GM18502 (cell line): Measurements from ENCODE around the gene CATSPERZ.
"Not testable (repeated sequence)": the region's sequence is repeated elsewhere in the genome, so short reads cannot be mapped to it uniquely, and the experiment has no call there.

Experiments
- ATAC-seq: cut with Tn5 transposase; IDR thresholded peaks from one replicate; pipeline ENCODE4 v1.9.1; 2021; ENCODE audit warnings: mild to moderate bottlenecking; ENCODE audit not compliant: unreplicated experiment, poor library complexity

Gene CATSPERZ

DNA sequence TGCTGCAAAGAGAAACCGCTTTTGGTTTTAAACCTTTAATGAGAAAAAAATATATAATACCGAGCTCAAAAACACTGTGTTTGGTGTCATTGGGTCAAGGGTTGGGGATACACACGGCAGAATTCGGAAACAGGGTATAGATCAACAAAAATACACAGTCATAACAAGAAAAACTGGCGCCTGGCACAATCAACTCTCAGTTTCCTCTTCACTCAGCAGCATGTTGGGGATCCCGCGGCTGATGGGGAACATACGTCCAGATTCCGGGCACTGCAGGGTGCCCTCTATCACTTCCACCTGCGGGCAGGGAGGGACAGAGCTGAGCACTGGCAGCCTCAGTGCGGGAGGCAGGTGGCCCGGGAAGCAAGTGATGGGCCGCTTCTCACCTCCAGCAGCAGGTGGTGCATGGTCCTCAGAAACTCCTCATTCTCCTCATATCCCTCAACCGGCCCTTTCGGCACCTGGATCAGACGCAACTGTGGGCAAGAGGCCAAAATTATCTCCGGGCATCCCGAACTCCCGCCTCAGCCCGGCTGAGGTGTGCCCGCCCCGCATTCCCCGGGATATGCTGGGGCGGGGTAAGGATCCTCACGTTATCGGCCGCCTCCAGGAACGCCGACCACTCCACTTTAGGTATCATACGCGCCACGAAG lies 16.6 kb downstream of the CATSPERZ start:
- peak; percentile 13 for ATAC-seq

DNA sequence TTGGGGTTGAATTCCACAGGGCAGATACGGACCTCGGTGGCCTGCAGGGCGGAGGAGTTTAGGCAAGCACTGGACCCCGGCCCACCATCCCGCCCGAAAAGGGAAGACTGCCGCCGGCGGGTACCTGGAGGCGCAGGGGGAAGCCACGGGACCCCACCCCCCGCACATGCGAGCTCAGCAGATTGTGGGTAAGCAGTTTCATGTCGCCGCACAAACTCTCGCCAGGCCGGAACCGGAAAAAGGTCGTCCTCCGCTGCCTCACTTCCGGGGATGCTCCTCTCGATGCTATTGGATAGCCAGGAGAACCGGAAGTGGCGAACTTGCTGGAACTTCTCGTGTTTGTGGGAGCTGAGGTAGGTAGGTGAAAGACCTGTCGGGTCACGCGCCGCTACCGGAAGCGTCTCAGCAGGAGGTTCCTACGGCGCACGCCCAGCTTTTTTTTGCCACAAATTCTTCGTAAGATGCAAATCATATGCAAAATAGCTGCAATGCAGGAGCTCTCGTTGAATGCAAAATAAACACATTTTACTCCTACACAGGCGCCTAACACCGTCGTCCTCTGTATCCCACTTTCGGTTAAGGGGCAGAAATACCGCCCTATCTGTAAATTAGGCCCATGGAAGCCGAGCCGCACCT lies 17.3 kb downstream of the CATSPERZ start, which contains the start of gene TRMT112:
Gene TRMT112 (minus strand): TSS at position 235 of the 636 bp plus-strand sequence. CDS start 33 bp downstream, at position 202.
- ATAC-seq: peak; percentile 60

DNA sequence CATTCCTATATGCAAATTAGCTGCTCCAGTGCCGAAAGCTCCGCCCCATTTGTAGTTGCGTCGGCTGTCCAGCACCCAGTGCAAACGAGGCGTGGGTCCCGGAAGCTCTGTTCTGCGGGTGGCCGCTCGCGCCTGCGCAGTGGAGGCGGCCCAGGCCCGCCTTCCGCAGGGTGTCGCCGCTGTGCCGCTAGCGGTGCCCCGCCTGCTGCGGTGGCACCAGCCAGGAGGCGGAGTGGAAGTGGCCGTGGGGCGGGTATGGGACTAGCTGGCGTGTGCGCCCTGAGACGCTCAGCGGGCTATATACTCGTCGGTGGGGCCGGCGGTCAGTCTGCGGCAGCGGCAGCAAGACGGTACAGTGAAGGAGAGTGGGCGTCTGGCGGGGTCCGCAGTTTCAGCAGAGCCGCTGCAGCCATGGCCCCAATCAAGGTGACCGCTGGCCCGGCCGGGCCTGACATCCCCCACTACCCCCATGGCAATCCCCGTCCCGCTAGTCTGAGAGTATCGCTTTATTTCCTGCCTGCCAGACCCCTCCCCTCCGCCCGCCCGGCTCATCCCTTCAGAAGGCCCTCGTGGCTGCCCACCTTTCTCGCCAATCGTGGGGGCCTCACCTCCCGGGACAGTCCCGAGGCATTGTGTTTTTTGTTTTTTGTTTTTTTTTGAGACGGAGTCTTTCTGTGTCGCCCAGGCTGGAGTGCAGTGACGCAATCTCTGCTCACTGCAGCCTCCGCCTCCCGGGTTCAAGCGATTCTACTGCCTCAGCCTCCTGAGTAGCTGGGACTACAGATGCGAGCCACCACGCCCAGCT lies 18.0 kb downstream of the CATSPERZ start, which contains the start of gene PRDX5:
Gene PRDX5 (plus strand): TSS at position 161 of the 805 bp plus-strand sequence. CDS start 95 bp downstream, at position 256.
- peak; percentile 75 for ATAC-seq

DNA sequence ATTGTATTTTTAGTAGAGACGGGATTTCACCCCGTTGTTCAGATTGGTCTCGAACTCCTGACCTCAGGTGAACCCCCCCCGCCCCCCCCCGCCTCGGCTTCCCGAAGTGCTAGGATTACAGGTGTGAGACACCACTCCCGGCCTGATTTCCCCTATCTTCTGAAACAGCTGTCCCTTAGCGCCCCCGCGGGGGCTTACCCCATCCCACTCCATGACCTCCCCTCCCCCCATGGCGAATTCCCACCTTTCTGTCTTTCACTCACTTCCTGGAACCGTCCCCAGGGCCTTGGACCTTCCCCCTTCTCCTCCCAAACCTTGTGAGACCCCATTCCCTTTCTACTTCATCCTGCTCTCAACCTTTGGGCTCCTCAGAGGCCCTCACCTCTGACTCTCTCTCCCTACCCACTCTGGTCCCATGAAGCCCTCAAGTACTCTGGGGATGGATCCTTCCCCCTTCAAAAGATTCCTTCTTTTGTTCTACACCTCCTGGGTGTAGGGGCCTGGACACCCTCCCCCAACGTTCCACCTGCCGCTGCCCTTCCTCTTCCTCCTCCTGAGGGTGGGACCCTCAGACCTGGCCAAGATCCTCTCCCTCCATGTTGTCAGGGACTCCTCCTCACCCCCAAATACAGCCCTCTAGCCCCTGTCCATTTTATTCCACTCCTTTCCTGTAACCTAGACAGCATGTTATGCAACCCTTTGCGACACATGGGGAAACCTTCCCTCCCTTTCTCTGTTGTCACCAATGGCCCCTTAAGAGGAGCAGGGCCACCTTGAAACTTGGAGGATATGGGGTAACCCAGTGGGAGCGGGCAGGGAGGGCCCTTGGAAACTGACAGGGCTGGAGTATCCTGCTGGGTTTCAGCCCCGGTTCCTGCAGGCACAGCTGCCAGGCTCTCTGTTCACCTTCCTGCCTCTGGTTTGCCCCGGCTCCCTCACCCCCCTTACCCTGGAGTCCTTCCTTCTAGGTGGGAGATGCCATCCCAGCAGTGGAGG lies 18.9 kb downstream of the CATSPERZ start:
- no peak for ATAC-seq

DNA sequence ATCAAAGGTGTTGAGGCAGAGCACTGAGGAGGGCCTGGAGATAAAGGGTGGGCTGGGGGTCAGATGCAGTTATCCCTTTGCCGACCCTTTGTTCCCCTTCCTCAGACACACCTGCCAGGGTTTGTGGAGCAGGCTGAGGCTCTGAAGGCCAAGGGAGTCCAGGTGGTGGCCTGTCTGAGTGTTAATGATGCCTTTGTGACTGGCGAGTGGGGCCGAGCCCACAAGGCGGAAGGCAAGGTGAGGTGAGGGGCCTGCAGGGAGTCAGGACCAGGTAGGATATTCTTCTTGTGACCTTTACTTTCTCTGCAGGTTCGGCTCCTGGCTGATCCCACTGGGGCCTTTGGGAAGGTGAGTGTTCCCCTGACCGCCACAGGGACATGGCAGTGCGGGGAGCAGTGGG lies 20.4 kb downstream of the CATSPERZ start:
- ATAC-seq: no peak

DNA sequence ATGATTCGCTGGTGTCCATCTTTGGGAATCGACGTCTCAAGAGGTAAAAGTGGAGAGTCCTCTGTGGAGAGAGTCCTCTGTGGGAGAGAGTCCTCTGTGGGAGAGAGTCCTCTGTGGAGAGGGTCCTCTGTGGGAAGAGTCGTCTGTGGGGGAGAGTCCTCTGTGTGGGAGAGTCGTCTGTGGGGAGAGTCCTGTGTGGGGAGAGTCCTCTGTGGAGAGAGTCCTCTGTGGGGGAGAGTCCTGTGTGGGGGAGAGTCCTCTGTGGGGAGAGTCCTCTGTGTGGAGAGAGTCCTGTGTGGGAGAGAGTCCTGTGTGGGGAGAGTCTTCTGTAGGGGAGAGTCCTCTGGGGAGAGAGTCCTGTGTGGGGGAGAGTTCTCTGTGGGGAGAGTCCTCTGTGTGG lies 20.9 kb downstream of the CATSPERZ start:
- ATAC-seq: no peak

DNA sequence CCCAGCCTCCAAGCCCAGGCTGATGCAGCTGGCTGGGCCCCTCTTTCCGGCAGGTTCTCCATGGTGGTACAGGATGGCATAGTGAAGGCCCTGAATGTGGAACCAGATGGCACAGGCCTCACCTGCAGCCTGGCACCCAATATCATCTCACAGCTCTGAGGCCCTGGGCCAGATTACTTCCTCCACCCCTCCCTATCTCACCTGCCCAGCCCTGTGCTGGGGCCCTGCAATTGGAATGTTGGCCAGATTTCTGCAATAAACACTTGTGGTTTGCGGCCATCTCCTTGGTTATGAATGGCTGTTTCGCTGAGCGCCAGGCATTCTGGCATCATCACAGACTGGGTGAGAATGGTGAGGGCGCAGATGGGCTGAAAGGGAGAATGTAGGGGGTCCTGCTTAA lies 21.4 kb downstream of the CATSPERZ start:
- no peak for ATAC-seq

DNA sequence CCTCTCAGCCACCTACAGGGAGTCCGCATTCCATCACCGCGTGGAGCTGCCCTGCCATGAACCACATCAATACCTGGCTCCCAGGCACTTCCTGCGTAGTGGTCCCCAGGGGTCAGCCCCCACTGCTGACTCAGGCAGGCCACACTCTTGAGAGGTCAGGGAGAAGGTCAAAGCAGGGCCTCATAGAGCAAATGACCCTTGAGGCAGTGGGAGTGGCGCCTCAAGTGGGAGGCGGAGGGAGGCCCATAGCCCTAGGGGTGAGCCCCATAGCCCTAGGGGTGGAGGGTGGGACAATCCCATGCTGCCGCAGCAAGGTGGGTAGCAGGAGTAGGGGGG lies 22.7 kb downstream of the CATSPERZ start:
- no peak for ATAC-seq

DNA sequence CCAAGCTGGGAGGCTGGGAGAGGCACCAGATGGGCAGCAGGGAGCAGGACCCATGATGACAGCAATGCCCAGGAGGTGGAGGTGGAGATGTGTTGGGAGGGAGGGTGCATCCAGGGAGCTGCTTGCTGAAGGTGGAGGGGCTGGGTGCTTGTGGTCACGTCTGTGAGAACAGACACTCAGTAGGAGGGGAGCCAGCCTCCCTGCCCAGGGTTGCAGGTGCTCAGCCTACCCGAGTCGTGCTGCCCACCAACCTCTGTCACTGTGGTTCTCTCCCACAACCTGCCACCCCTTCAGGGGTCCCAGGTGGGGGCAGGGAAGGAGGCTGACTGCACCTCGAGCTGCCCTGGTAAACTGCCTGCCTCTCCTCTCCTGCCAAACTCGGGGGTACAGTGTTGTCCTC lies 23.2 kb downstream of the CATSPERZ start:
- ATAC-seq: no peak

DNA sequence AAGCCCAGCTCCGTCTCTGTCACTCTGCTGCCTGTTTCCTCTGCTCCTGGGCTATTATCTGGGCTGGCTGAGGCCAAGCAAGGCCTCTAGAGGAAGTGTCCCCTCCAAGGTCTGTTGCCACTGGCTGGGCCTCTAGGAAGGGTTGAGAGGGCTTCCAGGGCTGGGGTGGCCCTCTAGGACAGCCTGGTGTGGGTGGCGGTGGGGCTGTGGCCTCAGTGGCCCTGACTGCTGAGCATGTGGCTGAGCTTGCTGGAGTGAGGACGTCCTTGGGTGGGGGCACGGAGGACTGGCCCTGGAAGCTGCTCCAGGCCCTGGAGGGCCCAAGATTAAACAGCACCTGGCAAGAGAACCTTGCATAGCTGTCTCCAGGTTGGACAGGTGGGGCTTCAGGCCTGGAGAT lies 23.8 kb downstream of the CATSPERZ start:
- ATAC-seq: not testable (repeated sequence)

DNA sequence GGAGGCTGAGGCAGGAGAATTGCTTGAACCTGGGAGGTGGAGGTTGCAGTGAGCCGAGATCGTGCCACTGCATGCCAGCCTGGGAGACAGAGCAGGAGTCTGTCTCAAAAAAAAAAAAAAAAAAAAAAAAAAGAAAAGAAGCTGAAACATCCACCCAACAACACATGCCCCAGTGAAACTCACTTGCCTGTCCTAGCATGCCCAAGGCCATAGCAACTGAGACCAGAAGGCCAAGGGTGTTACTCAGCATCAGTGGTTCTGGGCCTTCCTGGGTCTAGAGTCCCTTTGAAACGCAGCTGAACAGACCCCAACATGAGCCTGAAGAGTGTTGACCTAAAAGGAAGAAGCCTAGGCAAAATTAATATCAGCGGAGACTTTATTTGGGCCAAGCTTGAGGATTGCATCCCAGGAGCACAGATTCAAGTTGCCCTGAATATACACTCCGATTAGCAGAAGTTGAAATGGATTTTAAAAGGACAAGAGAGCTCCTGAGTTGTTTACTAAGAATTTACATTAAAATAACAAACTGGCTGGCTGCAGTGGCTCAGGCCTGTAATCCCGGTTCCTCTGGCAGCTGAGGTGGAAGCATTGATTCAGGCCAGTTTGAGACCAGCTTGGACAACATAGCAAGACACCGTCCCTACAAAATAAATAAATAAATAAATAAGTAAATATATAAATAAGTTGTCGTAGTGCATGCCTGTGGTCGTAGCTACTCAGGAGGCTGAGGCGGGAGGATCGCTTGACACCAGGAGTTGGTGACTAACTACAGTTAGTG lies 24.7 kb downstream of the CATSPERZ start:
- ATAC-seq: no peak

DNA sequence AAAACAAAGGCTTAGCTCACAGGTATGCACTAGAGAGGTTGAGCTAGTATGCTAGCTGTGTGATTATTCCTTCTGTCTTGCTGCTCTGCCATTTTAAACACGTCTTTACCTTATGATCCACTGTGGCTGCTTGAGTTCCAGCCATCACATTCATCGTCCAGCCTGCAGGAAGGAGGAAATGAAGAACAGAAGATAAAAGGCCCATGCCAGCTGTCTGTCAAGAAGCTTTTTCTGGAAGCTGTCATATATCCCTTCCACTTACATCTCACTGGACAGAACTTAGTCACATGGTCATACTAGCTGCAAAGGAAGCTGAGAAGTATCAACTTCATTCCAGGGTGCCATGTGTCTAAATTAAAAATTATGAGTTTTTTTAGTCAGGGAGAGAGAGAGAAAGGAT lies 27.2 kb downstream of the CATSPERZ start:
- ATAC-seq: no peak

DNA sequence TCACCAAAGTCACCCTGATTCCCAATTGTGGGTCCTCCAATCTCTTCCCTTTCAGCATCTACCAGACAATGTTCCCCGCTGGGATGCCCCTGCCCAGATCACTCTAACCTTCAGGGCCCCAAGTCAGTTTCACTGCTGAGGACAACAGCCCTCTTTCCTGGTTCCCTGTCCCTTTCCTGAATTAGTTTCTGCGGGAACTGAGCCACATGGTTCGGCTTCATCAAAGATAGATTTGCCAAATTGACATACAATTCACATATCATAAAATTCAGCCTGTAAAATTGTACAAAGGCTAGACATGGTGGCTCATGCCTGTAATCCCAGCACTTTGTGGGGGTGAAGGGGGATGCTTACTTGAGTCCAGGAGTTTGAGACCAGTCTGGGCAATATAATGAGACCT lies 27.8 kb downstream of the CATSPERZ start:
- ATAC-seq: no peak

DNA sequence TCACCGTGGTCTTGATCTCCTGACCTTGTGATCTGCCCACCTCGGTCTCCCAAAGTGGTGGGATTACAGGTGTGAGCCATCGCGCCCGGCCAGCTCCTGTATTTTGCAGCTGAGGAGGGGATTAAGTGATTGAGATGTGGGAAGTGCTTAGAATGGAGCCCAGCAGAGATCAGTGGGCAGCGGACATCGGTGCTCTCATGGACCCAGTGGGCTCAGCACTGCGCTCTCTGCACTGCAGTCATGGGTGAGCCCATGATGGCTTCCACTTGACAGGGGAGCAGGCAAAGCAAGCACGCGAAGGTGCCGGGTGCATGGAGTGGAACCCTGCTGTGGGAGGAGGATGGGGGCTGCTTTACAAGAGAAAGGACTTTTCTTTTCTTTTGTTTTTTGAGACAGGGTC lies 30.7 kb downstream of the CATSPERZ start:
- ATAC-seq: no peak

DNA sequence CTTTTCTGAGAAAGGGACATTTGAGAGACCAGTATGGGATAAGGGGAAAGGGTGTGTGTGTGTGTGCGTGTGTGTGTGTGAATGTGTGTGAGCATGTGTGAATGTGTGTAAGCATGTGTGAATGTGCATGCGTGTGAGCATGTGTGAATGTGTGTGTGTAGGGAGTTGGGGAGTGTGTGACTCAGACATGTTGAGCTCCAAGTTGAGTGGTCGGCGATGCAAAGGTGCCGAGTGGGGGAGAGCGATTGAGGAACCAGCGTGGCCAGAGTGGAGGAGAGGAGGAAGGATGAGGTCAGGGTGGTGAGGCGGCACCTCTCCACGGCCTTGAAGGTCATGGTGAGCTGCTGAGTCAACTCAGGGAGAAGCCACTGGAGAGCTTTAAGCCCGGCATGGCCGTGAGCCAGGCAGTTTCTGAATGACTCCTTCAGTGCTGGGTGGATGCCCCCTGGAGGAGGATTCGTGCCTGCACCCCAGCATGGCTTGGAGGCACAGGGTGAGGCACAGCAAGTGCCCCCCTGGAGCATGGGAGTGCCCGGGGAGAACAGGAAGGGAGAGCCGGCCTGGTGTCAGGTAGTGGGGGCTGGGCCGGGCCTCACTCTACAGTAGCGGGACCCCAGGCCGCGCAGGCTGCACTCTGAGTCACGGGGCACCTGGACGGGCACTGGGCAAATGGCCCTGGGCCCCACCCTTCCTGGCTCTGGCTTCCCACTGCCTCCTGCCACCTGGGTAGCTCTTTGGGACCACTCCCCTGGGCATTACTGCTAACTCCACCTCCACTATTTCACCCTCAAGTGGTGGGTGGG lies 31.6 kb downstream of the CATSPERZ start:
- ATAC-seq: peak; percentile 46

DNA sequence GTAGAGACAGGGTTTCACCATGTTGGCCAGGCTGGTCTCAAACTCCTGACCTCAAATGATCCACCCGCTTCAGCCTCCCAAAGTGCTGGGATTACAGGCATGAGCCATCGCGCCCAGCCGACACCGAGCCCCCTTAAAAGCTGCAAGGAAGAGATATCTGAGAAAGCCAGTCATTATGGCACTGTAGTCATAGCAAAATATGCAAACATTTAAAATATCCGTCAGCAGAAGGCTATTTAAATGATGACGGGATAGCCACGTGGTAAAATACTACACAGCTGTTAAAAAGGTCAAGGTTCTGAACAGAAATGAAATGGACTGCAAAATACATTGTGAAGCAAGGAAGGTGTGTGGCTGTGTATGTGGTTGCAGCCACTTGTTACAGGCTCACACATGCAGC lies 33.4 kb downstream of the CATSPERZ start:
- ATAC-seq: no peak

DNA sequence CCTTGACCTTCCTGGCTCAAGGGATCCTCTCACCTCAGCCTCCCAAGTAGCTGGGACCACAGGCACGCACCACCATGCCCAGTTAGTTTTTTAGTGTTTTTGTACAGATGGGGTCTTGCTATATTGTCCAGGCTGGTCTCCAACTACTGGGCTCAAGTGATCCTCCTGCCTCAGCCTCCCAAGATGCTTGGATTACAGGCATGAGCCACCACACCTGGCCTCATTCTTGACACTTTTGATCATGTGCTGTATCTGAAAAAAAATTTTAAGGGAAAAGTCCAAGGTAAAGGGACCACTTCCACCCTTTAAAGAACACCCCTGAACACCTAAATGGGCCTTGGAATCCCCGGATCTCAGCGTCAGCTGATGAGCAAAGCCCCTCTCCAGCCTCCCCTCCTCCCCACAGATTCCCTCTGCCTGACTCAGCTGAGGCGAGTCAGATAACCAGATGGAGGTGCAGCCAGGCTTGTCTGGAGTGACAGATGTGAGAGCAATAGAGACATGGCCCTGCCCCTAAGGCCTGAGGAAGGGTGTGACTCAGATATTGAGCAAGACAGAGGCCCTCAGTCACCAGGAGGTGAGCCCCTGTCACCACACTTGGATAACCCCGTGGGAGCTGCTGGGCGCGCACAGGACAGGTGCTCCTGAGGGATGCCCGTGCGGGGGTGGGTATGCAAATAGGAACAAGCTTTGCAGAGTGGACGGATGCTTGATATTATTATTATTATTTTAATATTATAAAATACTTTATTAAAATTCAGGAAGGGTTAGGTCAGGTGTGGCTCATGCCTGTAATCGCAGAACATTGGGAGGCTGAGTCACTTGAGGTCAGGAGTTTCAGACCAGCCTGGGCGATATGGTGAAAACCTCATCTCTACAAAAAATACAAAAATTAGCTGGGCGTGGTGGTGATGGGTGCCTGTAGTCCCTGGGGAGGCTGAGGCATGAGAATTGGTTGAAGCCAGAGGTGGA lies 34.9 kb downstream of the CATSPERZ start:
- ATAC-seq: peak; percentile 78
